ENCODE measurements around the gene FAM83C. TPM values are rescaled to one million over a fixed set of nuclear protein-coding genes. Genes with fewer than 3 reads are reported as not detected.

FAM83C gene
- total RNA-seq, 1 donor from 2014 or later: not detected

DNA sequence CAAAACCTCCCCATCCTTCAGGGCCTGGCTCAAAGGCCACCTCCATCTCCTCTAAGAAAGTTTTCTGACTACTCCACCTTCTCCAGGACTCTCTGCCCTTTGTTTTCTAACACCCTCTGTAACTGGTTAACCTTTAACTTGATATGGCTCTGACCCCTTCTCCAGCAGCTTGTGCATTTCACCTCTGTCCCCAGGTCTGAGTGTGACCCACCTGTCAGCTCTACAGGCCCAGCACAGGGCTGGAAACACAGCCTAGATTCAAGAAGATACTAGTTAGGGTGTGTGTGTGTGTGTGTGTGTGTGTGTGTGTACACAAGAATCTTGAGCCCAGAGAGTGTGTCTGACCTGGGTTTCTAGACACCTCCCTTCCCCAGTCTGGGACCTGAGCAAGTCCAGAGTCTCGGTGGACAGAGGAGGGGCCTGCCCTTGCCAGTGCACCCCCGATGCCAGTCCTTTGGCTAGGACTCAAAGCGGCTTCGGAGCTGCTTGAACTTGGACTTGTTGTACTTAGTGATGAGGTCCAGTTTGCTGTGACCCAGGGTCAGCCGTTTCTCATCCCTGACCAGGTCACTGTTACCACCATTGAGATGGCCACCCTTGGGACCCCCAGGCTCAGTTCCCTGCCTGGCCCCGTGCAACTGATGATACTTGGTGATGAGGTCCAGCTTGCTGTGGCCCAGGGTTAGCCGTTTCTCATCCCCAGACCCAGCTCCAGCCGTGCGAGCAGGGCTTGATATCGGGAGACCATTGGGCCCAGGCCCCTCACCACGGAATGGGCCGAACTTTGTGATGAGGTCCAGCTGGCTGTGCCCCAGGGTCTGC, 5.9 kb downstream of the FAM83C start:
- intact Hi-C loops (cut with micrococcal nuclease): loop anchor here (10.0 kb wide), 1 partner anchor 379 kb away; the partner anchor contains the start of genes CPNE1 and RBM12

DNA sequence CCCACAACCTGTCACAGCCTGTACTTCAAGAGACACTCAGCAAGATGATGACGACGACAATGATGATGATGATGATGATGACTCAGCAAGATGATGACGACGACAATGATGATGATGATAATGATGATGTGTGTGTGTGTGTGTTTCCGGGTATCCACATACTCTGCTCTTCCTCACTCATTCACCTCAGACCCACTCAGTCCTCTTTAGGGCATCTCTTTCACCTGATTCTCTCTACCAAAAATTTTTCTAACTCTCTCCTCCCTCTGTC, 6.5 kb downstream of the FAM83C start:
- intact Hi-C loops (cut with micrococcal nuclease): loop anchor here (2.0 to 10.0 kb wide), 2 partner anchors 19 to 379 kb away; partner anchors contain the start of genes CPNE1 and RBM12

DNA sequence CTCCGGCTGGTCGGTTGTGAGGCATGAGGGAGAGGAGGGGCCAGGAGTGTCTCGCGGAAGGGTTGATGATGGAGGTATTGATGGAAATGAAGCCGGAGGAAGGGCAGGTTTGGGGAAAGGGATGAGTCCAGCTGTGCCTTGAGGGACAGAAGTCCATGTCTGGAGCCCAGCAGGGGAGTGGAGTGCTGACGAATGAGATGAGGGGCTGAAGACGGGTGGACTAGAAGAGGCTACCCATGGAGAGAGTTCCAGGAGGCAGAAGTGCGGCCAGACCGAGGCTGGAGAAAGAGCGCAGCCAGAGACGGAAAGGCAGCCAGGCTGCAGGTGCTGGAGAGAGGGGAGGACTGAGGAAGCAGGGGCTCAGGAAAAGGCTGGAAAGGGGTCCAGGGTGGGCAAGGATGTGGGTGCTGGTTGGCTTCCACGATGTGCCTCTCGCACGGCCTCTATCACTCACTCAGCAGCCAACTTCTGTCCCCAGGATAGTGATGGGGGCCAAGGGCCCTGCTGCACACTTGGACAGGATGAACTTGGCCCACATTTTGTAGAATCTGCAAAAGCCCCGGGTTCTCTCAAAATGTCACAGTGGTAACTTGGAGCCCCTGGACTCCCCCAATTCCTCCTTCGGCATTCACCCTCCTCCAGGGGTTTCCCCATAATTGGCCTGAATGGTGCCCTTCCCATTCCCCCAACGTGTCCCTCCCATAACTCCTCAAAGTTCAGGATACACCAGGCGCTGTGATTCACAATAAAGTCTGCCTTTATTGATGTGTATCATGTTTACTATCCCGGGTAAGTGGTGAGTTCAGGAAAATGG, 7.0 kb downstream of the FAM83C start:
- intact Hi-C loops (cut with micrococcal nuclease): loop anchor here (1.0 to 10.0 kb wide), 7 partner anchors 20 to 667 kb away; partner anchors contain the start of genes ACSS2, CPNE1, ERGIC3 and RBM12

DNA sequence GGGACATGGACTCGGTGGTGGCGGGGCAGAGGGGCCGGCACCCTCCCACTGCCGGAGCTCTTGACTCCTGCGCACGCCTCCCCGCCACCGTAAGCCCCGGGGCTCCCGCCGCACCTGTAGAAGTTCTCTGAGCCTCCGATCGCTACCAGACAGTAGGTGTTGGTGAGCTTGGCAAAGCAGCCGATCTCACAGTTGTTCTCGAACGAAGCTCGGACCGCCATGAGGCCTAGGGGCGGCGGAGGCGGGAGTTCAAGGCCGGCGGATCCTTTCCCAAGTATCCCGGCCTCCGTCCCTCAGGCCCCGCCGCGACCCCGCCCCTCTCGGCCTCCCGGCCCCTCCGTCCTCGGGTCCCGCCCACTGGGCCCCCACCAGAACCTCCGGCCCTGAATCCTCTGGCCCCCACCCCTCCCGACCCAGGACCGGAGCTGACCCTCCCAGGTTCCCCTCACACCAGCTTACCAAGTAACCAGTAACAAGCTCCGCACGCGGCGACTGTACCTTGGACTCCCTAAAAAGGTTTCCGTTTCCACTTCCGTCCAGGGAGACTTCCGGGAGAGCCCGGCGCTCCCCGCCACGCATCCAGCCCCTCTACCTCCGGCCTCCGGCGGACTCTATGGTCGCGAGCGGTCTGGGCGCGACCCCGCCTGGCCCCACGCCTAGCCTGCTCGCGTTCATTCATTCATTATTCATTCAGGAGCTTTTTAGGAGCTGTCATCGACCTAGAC, 7.8 kb downstream of the FAM83C start, which contains the start of gene EIF6:
TSS of gene EIF6 (minus strand) at position 506 of the 725 bp plus-strand sequence. CDS start at position 221, 285 bp downstream.
- intact Hi-C loops (cut with micrococcal nuclease): loop anchor here (1.0 to 10.0 kb wide), 7 partner anchors 20 to 668 kb away; partner anchors contain the start of genes ACSS2, CPNE1, ERGIC3 and RBM12

- intact Hi-C loops (cut with micrococcal nuclease): loop anchor here (1.0 to 10.0 kb wide), 7 partner anchors 21 to 669 kb away; partner anchors contain the start of genes ACSS2, CPNE1, ERGIC3 and RBM12
These were observed 8.6 kb downstream of the FAM83C start for GRCh38 chr20:35283441-35284266.

GRCh38 chr20:35281506-35282101, 10.6 kb downstream of the FAM83C start:
- intact Hi-C loops (cut with micrococcal nuclease): loop anchor here (5.0 to 10.0 kb wide), 3 partner anchors 261 to 671 kb away; partner anchors contain the start of genes CPNE1, ERGIC3, RBM12 and SCAND1

DNA sequence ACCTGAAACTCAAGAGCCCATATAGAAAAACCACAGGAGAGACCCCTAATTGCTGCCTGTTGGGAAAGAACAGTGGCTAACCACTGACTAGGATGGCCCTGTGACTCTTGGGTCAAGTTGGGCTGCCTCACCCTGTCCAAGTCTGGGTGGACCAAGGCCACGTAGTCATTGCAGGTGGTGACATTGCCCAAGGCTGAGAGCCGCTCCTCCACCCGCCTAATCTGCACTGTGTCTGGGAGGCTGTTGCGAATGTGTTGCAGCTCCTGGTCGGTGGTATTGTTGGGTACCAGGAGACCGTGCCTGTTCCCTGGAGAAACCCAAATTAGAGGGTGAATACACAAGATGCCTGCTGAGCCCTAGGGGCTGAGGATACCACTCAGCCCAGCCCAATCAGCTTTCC, 11.7 kb downstream of the FAM83C start:
- intact Hi-C loops (cut with micrococcal nuclease): loop anchor here (5.0 to 10.0 kb wide), 3 partner anchors 262 to 672 kb away; partner anchors contain the start of genes CPNE1, ERGIC3, RBM12 and SCAND1

GRCh38 chr20:35279533-35280174, 12.6 kb downstream of the FAM83C start:
- intact Hi-C loops (cut with micrococcal nuclease): loop anchor here (5.0 to 10.0 kb wide), 5 partner anchors 263 to 1467 kb away; partner anchors contain the start of genes AAR2, CHMP4B, CPNE1 and ERGIC3

GRCh38 chr20:35279040-35279439, 13.2 kb downstream of the FAM83C start:
- intact Hi-C loops (cut with micrococcal nuclease): loop anchor here (5.0 kb wide), 2 partner anchors 958 to 1467 kb away; partner anchors contain the start of genes AAR2 and CHMP4B

GRCh38 chr20:35277531-35278395, 14.5 kb downstream of the FAM83C start, which contains the start of gene MMP24OS:
Gene MMP24OS (minus strand): TSS chr20:35278122. CDS start chr20:35277929, 193 bp downstream.
- intact Hi-C loops (cut with micrococcal nuclease): loop anchor here (1.0 to 5.0 kb wide), 9 partner anchors 25 to 1465 kb away; partner anchors contain the start of genes AAR2, CHMP4B, EDEM2 and GGT7

GRCh38 chr20:35277127-35277526, 15.1 kb downstream of the FAM83C start:
- intact Hi-C loops (cut with micrococcal nuclease): loop anchor here (1.0 to 5.0 kb wide), 7 partner anchors 25 to 1465 kb away; partner anchors contain the start of genes AAR2, CHMP4B, GGT7 and NCOA6

- intact Hi-C loops (cut with micrococcal nuclease): loop anchor here (2.0 to 5.0 kb wide), 4 partner anchors 404 to 1464 kb away; partner anchors contain the start of genes AAR2, CHMP4B, GGT7 and NCOA6
These were observed 15.8 kb downstream of the FAM83C start for GRCh38 chr20:35276408-35276807.

GRCh38 chr20:35275741-35276251, 16.4 kb downstream of the FAM83C start:
- intact Hi-C loops (cut with micrococcal nuclease): loop anchor here (2.0 to 5.0 kb wide), 4 partner anchors 403 to 1463 kb away; partner anchors contain the start of genes AAR2, CHMP4B, GGT7 and NCOA6

GRCh38 chr20:35274172-35275092, 17.8 kb downstream of the FAM83C start:
- intact Hi-C loops (cut with micrococcal nuclease): loop anchor here (5.0 kb wide), 2 partner anchors 963 to 1462 kb away; partner anchors contain the start of genes AAR2 and CHMP4B

DNA sequence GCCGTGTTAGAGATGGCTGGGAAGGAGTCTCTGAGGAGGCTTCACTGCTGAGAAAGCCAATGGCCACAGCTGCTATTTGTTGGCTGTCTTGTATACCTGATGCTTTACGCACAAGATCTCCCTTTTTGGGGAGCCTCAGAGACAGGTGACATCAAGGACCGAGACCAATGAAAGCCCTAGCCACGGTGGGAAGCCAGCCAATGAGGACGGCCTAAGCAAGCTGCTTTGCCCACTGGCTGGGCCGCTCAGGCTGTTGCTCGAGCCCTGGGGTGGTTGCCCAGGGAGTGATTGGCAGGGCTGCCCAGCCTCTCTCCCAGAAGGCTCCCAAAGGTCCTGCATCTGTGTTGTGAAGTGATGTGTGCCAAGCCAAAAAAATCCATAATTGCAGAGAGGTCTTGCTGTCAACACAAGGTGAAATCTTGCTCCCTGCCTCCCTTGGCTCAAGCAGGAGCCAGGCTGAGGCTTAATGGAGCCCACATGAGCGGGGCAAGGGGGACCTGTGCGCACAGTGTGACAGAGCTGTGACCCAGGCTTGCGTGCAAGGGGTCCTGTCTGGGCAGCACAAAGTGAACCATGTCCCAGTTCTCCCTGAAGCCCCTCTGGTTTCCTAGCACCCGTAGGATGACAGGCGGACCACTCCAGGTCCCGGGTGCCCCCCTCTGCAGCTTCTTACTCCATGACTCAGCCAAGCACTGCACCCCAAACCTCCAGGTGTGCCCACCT, 18.6 kb downstream of the FAM83C start:
- intact Hi-C loops (cut with micrococcal nuclease): no loop called here

Data from T-helper 1 cell treated with Interleukin-12 subunit alpha and Interleukin-12 subunit beta and Interleukin-4 antibody, amounts not matched to agents 30 ng/mL and 1 ng/mL, for 36 hours (primary cell).